LNCaP clone FGC (cell line): ENCODE data around the gene ECM2.

Experiments used
- DNase-seq: peaks from one replicate; pipeline ENCODE4 v3.0.0-alpha.2; 2011; ENCODE audit warnings: low read depth
- H3K4me3 ChIP-seq: 2 replicates; pipeline ENCODE4 v1.5.1; 2011; ENCODE audit warnings: mild to moderate bottlenecking, low read depth, low read length, control low read depth
- TF ChIP-seq, protein P1 (sequence below): IDR thresholded peaks from 2 replicates; pipeline ENCODE4 v1.5.1; 2012; ENCODE audit warnings: mild to moderate bottlenecking; ENCODE audit not compliant: control insufficient read depth, insufficient read depth; ENCODE audit errors: extremely low read depth

ECM2 gene

DNA sequence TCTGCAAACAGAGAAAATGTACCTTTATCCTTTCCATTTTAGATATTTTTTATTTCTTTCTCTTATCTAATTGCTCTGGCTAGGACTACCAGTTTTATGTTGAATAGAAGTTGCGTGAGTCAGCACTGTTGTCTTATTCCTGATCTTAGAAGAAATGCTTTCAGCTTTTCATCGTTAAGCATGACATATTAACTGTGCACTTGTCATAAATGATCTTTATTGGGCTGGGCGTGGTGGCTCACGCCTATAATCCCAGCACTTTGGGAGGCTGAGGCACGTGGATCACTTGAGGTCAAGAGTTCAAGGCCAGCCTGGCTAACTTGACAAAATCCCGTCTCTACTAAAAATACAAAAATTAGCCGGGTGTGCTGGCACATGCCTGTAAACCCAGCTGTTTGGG is 8.2 kb upstream of the ECM2 start:
- TF ChIP-seq, protein P1, sequence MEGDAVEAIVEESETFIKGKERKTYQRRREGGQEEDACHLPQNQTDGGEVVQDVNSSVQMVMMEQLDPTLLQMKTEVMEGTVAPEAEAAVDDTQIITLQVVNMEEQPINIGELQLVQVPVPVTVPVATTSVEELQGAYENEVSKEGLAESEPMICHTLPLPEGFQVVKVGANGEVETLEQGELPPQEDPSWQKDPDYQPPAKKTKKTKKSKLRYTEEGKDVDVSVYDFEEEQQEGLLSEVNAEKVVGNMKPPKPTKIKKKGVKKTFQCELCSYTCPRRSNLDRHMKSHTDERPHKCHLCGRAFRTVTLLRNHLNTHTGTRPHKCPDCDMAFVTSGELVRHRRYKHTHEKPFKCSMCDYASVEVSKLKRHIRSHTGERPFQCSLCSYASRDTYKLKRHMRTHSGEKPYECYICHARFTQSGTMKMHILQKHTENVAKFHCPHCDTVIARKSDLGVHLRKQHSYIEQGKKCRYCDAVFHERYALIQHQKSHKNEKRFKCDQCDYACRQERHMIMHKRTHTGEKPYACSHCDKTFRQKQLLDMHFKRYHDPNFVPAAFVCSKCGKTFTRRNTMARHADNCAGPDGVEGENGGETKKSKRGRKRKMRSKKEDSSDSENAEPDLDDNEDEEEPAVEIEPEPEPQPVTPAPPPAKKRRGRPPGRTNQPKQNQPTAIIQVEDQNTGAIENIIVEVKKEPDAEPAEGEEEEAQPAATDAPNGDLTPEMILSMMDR, result no peak
- no peak for DNase-seq
- H3K4me3 ChIP-seq, result no peak overlapping the region

DNA sequence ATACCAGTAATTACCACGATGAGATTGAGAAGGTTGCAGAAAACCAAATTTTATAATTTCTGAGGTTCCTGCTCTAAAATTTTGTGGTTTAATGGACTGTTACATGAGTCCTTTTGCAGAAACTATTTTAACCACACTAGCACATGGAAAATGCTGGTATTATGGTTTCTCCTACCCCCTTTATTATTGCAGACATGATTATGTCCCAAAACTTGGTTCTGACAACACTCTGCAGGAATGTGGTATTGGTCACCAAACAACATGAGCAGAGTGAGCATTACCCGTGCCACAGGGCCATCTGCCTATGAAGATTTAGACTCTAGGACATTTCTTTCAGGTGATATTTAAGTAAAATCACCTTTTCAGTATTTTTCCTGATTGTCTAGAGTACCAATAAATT is 2.8 kb upstream of the ECM2 start:
- H3K4me3 ChIP-seq, result no peak overlapping the region
- no peak for DNase-seq
- TF ChIP-seq, protein P1, result no peak

DNA sequence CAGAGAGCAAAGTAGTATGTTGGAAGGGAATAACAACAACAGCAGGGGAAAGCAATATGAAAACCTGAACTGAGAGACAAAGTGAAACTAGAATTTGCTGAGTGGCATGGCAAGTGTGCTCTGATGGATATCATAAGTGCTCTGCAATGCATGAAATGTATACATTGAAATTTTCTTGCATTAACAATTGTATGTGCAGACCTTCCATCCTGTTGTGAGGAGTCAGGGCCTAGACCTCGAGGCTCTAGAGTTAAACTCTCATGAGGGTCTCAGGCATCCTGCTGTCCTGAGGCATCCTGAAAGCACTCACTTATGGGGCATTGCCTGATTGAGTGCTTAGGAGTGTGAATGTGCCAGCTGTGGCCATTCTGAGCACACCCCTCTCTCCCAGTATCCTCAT is 1.1 kb downstream of the ECM2 start:
- no peak for DNase-seq
- TF ChIP-seq, protein P1, result no peak
- no peak overlapping the region for H3K4me3 ChIP-seq

DNA sequence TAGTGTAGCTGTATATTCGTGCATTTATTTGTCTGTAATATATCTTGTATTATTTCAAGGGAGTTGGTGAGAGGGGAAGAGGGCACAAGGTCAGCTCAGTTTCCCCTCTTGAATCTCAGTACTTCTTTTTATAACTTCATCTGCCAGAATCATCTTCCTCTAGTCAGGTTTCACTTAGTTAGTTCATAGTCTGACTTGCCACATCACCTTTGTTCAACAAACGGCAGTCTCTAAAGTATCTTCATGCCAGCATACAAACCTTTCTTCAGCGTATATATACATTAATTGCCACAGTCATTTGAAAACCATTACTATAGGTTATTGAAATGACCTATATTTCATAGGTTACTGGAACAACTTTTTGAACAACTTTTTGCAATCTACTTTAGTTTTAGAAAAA is 1.6 kb downstream of the ECM2 start:
- no peak for DNase-seq
- TF ChIP-seq, protein P1, result no peak
- H3K4me3 ChIP-seq, result no peak overlapping the region

DNA sequence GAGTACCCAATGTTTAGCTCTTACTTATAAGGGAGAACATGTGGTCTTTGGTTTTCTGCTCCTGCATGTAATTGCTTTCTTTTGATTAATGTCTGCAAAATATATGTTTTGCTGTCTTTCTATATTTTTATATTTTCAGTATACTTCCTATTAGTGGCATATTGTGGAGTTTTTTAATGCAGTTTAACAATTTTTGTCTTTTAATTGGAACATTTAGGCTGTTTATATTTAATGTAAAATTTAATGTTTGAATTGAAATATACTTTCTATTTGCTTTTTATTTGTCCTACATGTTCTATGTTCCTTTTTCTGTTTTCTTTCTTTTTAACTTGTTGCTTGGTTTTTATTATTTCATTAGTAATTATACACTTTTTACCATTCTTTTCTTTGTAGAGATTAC is 4.9 kb downstream of the ECM2 start:
- TF ChIP-seq, protein P1, result no peak
- H3K4me3 ChIP-seq, result no peak overlapping the region
- no peak for DNase-seq

DNA sequence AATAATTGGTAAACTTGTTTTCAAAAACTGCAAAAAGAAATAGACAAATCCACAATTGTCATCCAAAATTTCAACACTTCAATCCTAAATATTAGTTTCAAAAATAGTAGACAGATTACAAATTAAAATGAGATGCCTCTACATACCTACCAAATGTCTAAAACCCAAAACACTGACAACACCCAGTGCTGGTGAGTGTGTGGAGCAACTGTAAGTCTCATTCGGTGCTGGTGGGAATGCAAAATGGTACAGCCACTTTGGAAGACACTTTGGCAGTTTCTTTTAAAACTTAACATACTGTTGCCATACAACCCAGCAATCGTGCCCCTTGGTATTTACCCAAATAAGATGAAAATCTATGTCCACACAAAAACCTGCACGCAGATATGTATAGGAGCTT is 6.7 kb downstream of the ECM2 start:
- TF ChIP-seq, protein P1, result no peak
- DNase-seq, result no peak
- H3K4me3 ChIP-seq, result no peak overlapping the region

DNA sequence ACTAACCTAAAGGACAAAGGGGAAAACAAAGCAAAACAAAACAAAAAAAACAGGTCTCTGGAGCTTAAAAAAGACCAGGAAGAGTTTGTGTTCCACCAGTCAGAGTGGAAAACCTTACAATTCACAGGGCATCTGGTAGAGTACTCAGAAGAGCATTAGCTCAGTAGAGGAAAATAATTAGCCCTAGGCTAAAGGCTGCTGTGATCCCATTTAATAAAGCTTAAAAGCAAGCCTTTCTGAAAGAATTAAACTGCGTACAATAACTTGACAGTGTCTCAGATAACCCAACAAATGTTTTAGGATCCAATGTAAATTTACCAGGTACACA is 7.3 kb downstream of the ECM2 start:
- no peak for DNase-seq
- H3K4me3 ChIP-seq, result no peak overlapping the region
- TF ChIP-seq, protein P1, result no peak
